ENCODE measurements around the gene WDR3. TPM values are rescaled to one million over a fixed set of nuclear protein-coding genes. Genes with fewer than 3 reads are reported as not detected.

Gene WDR3
- total and polyA plus RNA-seq, 3 experiments from 2014 or later: 30.1 to 81.4 (median 77.2) TPM

GRCh38 chr1:118013938-118014337, 84.4 kb downstream of the WDR3 start:
- H3K27ac ChIP-seq (ENCODE audit: low read depth, low read length): no peak overlapping the region
- ChIA-PET CTCF (no interaction called here), POLR2A (no interaction called here)
- H3K4me3 Mint-ChIP-seq: no peak overlapping the region
- DNase-seq: no peak
- H3K36me3 ChIP-seq (ENCODE audit: insufficient read depth, low read length): no peaks in the 10 kb centered on the region
- H3K4me1 Mint-ChIP-seq: no peaks in the 10 kb centered on the region
- no peaks in the 10 kb centered on the region for H3K9me3 Mint-ChIP-seq
- H3K9me3 ChIP-seq (ENCODE audit: low read length): no peaks in the 10 kb centered on the region
- H3K4me1 ChIP-seq (ENCODE audit: insufficient read depth, low read length): no peaks in the 10 kb centered on the region
- peaks cover 5% of the 10 kb centered on the region for H3K27me3 ChIP-seq (ENCODE audit: insufficient read depth, low read length, poor library complexity, severe bottlenecking)
- peaks cover 7 to 52% of the 10 kb centered on the region in 2 donors for H3K27me3 Mint-ChIP-seq
- H3K36me3 Mint-ChIP-seq: no peaks in the 10 kb centered on the region
- no peak overlapping the region for H3K27ac Mint-ChIP-seq
- H3K4me3 ChIP-seq (ENCODE audit: low read length): no peak overlapping the region

Other genes with a start within 250 kb of the WDR3 start
- gene GDAP2, start 118 bp upstream of the WDR3 start, total RNA-seq: 10 to 100 TPM; 26.4 to 31.7 TPM
- gene GDAP2, start 118 bp upstream of the WDR3 start, polyA plus RNA-seq: 10.0 TPM